ENCODE data around the gene LRRC59.
"Not testable (repeated sequence)": the region's sequence is repeated elsewhere in the genome, so short reads cannot be mapped to it uniquely, and the experiment has no call there.

Gene LRRC59

GRCh38 chr17:50414808-50415207 lies 17.5 kb upstream of the LRRC59 start:
- DNase-seq (ENCODE audit: low read depth): no peak
- no peak for TF ChIP-seq CTCF (IDR thresholded peaks at IDR 0.05; ENCODE audit: low read depth, low read length, missing control alignments)
- in situ Hi-C loops (cut with HindIII; ENCODE audit: low sequenced_read_pairs): no loop called here

GRCh38 chr17:50412188-50412732 lies 14.9 kb upstream of the LRRC59 start:
- no peak for TF ChIP-seq CTCF (IDR thresholded peaks at IDR 0.05; ENCODE audit: low read depth, low read length, missing control alignments)
- no peak for DNase-seq (ENCODE audit: low read depth)
- no peak overlapping the region for H3K4me3 ChIP-seq (ENCODE audit: low read depth, low read length)
- in situ Hi-C loops (cut with HindIII; ENCODE audit: low sequenced_read_pairs): no loop called here

More at GRCh38 chr17:50414808-50415207, 17.5 kb upstream of the LRRC59 start:
- no peak overlapping the region for H3K4me3 ChIP-seq (ENCODE audit: low read depth, low read length)

- no peak for TF ChIP-seq CTCF (IDR thresholded peaks at IDR 0.05; ENCODE audit: low read depth, low read length, missing control alignments)
- no peak overlapping the region for H3K4me3 ChIP-seq (ENCODE audit: low read depth, low read length)
- in situ Hi-C loops (cut with HindIII; ENCODE audit: low sequenced_read_pairs): no loop called here
- DNase-seq (ENCODE audit: low read depth): no peak
These were observed 10.6 kb upstream of the LRRC59 start for GRCh38 chr17:50407921-50408320.

- DNase-seq (ENCODE audit: low read depth): no peak
- no peak overlapping the region for H3K4me3 ChIP-seq (ENCODE audit: low read depth, low read length)
- in situ Hi-C loops (cut with HindIII; ENCODE audit: low sequenced_read_pairs): no loop called here
- no peak for TF ChIP-seq CTCF (IDR thresholded peaks at IDR 0.05; ENCODE audit: low read depth, low read length, missing control alignments)
These were observed 9.3 kb upstream of the LRRC59 start for GRCh38 chr17:50406578-50406977.

GRCh38 chr17:50405351-50405750 lies 8.0 kb upstream of the LRRC59 start:
- in situ Hi-C loops (cut with HindIII; ENCODE audit: low sequenced_read_pairs); DNase-seq (ENCODE audit: low read depth); H3K4me3 ChIP-seq (ENCODE audit: low read depth, low read length): not testable (repeated sequence)

- in situ Hi-C loops (cut with HindIII; ENCODE audit: low sequenced_read_pairs); H3K4me3 ChIP-seq (ENCODE audit: low read depth, low read length); DNase-seq (ENCODE audit: low read depth): not testable (repeated sequence)
These were observed 2.3 kb upstream of the LRRC59 start for GRCh38 chr17:50399591-50399990.

GRCh38 chr17:50398672-50399071 lies 1.3 kb upstream of the LRRC59 start:
- DNase-seq (ENCODE audit: low read depth); in situ Hi-C loops (cut with HindIII; ENCODE audit: low sequenced_read_pairs); H3K4me3 ChIP-seq (ENCODE audit: low read depth, low read length): not testable (repeated sequence)

GRCh38 chr17:50397919-50398285 lies 579 bp upstream of the LRRC59 start:
- in situ Hi-C loops (cut with HindIII; ENCODE audit: low sequenced_read_pairs): no loop called here
- no peak for TF ChIP-seq CTCF (IDR thresholded peaks at IDR 0.05; ENCODE audit: low read depth, low read length, missing control alignments)
- H3K4me3 ChIP-seq (ENCODE audit: low read depth, low read length): no peak overlapping the region
- DNase-seq (ENCODE audit: low read depth): no peak
